HG03571 (cell line): ENCODE data around the gene CRELD2.

Source experiments
- ATAC-seq: cut with Tn5 transposase; IDR thresholded peaks from one replicate; pipeline ENCODE4 v1.9.1; 2021; ENCODE audit not compliant: unreplicated experiment

The CRELD2 gene

GRCh38 chr22:49887064-49887451 lies 31.4 kb upstream of the CRELD2 start:
- no peak for ATAC-seq

DNA sequence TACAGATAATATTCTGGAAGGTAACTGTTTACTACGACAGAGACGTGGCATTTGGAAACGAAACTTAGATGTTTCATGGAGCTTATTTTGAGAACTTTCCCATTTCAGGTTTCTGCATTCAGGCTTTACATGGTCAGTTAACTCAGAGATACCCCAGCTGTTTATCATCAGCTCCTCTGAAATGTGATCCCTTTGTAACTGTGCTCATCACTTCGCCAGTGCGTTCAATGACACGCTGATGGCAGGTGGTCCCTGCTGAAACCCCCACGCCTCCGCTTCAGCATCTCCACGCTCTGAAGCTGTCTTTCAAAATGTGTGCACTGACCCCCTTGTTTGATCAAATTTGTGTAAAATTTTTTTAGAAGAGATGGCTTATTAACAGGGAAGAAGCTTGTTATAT lies 30.7 kb upstream of the CRELD2 start:
- no peak for ATAC-seq

- no peak for ATAC-seq
Measured at GRCh38 chr22:49889071-49889470, 29.4 kb upstream of the CRELD2 start.

- no peak for ATAC-seq
Measured at GRCh38 chr22:49892226-49892899, 26.1 kb upstream of the CRELD2 start.

- ATAC-seq = no peak
Measured at GRCh38 chr22:49893025-49893424, 25.4 kb upstream of the CRELD2 start.

DNA sequence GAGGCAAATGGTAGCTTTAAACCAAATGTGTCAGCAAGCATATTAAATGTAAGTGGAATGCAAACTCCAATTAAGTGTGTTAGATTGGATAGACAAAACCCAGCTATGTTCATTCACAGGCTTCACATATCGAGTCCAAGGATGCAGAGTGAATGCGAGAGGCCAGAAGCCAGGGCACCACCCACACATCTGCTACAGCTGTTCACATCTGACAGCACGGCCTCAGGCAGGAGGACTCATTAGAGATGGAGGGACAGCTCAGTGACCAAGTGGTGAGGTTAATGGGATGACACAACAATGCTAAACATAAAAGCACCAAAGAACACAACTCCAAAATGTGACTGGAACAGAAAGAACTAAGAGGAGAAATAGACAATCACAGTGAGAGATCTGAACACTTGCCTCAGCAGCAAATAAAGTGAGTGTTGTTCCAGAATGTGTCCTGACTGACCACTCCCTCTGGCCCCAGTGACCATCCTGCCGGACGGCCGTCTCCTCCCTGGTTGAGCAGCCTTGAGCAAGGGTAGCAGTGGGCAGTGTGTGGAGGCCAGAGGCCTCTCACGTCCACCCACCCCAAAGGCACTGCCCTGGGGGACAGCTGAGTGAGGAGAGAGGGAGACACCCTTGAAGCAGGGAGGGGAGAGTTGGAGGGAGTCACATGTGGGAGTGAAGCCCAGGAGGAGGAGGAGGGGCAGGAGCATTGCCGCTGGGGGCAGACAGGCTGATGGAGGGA lies 23.9 kb upstream of the CRELD2 start:
- ATAC-seq = no peak

DNA sequence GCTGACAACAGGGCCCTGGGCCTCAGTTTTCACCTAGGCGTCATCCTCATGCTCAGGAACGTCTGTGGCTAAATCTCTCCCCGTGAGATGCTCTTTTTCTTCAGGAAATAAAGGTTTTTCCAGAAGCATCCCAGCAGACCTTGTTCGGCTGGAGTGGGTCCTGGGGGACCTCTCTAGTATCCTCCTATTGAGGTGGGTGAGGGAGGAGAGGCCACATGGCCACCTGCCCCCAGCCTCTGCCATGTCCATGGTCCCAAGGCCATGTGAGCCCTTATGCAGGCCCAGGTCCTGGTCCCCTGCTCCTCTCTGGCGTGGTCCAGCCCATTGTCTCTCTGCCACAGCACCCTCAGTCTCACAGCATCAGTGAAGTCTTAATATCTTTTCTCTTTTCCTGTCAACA lies 22.2 kb upstream of the CRELD2 start:
- no peak for ATAC-seq

GRCh38 chr22:49897015-49897684 lies 21.3 kb upstream of the CRELD2 start:
- no peak for ATAC-seq

- no peak for ATAC-seq
Measured at GRCh38 chr22:49899530-49899929, 18.9 kb upstream of the CRELD2 start.

DNA sequence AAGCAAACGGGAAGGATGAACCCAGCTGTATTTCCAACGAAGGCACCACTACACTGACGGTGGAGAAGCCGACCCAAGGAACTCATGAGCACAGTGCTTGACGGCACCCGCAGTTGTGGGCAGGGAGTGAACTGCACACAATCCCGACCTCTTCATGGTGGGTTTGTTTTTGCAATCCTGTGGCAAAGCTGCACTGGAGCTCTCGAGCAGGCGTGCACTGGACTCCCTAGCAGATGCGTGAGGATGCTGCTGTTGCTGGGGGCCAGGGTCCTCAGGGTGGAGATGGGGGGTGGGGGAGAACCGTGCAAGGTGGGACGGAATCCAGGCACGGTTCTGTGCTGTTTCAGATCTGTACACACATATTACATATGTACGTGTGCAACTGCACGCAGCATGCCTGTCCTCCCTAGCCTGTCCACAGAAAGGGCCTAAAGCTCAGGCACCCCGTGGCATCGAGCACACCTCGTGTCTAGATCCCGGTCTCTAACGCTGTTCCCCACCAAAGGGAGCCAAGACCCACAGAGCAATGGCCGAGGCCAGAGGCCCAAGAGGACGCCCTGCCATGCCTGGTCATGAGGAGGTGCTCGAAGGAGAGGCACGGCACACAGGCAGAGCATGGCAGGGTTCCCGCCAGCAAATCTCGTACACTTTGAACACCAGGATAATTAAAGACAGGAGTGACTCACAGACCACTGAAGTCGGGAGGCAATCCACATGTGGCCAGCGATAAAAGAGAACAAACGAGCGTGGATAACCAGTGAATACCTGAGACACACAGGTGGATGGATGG lies 17.8 kb upstream of the CRELD2 start:
- no peak for ATAC-seq

GRCh38 chr22:49901457-49901856 lies 17.0 kb upstream of the CRELD2 start:
- ATAC-seq = no peak

- no peak for ATAC-seq
Measured at GRCh38 chr22:49903322-49904039, 15.0 kb upstream of the CRELD2 start.

- ATAC-seq = no peak
Measured at GRCh38 chr22:49904040-49904369, 14.4 kb upstream of the CRELD2 start.

DNA sequence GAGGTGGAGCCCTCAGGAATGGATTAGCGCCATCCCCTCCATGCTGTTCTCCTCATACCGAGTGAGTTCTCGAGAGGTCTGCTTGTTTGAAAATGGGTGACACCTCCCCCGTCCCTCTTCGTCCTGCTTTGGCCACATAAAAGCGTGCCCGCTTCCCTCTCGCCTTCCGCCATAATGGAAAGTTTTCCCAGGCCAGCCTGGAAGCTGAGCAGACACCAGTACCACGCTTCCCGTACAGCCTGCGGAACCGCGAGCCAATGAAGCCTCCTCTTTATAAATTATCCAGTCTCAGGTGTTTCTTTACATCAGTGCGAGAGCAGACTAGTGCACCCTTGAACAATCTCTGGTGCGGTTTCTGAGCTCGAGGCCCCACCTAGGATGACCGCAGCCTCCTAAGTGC lies 13.0 kb upstream of the CRELD2 start:
- no peak for ATAC-seq

DNA sequence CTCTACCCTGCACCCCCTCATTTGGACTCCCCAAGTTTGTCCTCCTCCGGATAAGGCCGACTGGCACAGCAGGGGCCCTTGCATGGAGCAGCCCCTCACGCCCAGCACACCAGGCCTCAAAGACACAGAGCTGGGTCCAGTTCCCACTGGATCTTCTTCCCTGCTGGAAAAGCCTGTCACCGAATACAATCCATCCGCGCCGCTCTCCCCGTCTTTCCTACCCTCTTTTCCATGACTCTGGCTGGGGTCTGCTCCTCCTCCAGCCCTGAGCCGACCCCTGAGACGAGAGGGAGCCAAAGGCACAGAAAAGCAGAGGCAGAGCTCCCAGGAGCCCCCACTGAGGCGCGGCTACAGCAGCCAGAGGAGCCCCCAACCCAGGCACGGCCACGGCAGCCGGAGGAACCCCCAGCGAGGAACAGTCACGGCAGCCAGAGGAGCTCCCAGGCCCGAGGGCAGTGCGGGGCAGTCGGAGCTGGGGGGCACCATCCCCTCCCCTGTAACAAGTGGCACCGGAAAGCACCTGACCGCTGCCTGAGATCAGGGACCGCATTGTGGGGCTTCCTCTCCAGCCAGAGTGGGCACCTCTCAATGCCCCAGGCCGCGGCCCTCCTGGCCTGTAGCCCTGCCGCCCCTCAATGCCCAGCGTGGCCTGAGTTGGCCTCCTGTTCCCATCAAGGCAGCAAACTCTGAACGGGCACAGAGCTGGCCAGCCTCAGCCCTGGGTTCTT lies 12.2 kb upstream of the CRELD2 start:
- ATAC-seq = no peak

DNA sequence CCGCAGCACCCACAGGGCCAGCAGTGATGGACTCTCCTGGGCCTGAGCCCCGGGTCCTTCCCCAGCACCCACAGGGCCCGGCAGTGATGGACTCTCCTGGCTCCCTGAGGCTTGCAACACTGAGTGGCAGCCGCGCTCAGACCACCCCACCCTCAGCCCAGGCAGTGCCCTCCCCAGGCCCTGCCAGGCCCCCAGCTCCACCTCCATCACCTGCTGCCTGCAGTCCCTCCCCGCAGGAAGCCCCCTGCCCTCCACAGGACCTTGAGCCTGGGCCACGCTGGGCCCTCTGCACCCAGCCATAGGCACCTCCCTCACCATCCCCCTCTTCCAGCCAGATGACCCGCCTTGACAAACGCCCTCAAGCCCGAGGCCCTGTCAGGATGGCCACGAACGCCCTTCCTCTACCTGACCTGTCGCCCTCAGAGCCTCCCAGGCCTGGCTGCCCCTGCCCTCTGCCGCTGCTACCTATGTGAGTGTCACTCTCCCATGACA lies 11.6 kb upstream of the CRELD2 start:
- ATAC-seq = no peak

DNA sequence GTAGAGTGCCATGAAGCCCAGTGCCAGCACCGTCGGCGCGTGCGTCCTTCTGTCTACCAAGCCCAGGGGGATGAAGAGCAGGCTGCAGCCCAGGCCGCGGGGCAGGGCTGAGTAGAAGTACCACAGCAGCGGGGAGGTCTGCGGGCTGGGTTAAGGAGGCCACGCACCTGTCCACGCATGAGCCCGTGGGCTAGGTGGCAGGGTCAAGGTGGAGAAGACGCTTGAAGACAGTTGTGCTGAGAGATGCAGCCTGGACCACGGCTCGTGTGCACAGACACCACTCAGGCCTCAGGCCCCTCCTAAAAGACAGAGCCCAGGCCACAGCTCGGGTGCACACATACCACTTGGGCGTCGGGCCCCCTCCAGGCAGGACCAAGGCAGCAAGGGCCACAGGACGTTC lies 10.6 kb upstream of the CRELD2 start:
- ATAC-seq = no peak

- ATAC-seq = no peak
Measured at GRCh38 chr22:49909476-49910205, 8.8 kb upstream of the CRELD2 start.
